Cardiac muscle cell (in vitro differentiated cells and primary cell): ENCODE results near the gene PCGF6. TPM values are rescaled to one million over a fixed set of nuclear protein-coding genes. Genes with fewer than 3 reads are reported as not detected.

ENCODE experiments used
- DNase-seq, 2 donors: peaks; one replicate each; pipeline versions ENCODE4 v3.0.0 to v3.0.0-alpha.2; 2010 to 2017; ENCODE audit warnings: low read depth in 1 of 2, low spot score in 1 of 2
- H3K27ac ChIP-seq: fragments of 200-600 bp; sonication (generic); 2 replicates; pipeline ENCODE4 v1.5.1; 2016
- H3K27me3 ChIP-seq: fragments of 200-600 bp; sonication (generic); 2 replicates; pipeline ENCODE4 v1.6.0; 2016; ENCODE audit warnings: control low read depth
- H3K36me3 ChIP-seq: fragments of 200-600 bp; sonication (generic); 2 replicates; pipeline ENCODE4 v1.5.1; 2016; ENCODE audit warnings: control low read depth
- H3K4me1 ChIP-seq: fragments of 200-600 bp; sonication (generic); 2 replicates; pipeline ENCODE4 v1.8.1; 2017; ENCODE audit warnings: low read depth, mild to moderate bottlenecking, mixed run types
- H3K4me3 ChIP-seq: fragments of 200-600 bp; sonication (generic); 2 replicates; pipeline ENCODE4 v1.5.1; 2016; ENCODE audit warnings: mild to moderate bottlenecking
- H3K9me3 ChIP-seq: fragments of 200-600 bp; sonication (generic); 2 replicates; pipeline ENCODE4 v1.5.1; 2017; ENCODE audit warnings: low read depth, mild to moderate bottlenecking, control low read depth
- CTCF ChIP-seq: IDR thresholded peaks from 2 replicates; pipeline ENCODE4 v1.5.1; 2012; ENCODE audit warnings: low read depth, mild to moderate bottlenecking, low read length
- polyA plus RNA-seq: library from polyadenylated mRNA; unstranded; fragments of >200 nt; fragmentation: Nextera tagmentation; extraction: Ambion mirVana; gene quantifications from 2 replicates; pipeline ENCODE4 v1.2.1, GENCODE V29; 2016
- total RNA-seq: library from RNA; depleted of rRNA; stranded (reverse); fragments of >200 nt; gene quantifications from 2 replicates; pipeline ENCODE4 v1.2.3, GENCODE V29; 2016

Gene PCGF6
- total and polyA plus RNA-seq, 2 experiments from 2014 or later = 14.7 to 21.4 TPM

DNA sequence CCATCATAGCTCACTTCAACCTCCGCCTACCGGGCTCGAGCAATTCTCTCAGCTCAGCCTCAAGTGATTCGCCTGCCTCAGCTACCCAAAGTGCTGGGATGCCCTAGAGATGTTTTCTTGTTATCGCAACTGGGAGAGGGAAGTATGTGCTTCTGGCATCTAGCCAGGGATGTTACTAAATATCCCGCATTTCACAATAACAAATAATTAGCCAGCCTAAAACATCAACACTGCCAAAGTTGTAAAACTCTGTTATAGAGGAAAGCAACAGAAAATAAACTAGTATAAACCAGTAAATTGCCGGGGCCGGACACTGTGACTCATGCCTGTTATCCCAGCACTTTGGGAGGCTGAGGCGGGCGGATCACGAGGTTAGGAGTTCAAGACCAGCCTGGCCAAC, 66.8 kb downstream of the PCGF6 start:
- Histone ChIP-seq H3K4me3 (no peak overlapping the region), H3K36me3 (no peaks in the 10 kb centered on the region), H3K27me3 (peaks cover 22% of the 10 kb centered on the region), H3K27ac (no peak overlapping the region), H3K4me1 (no peaks in the 10 kb centered on the region), H3K9me3 (no peaks in the 10 kb centered on the region)
- peak in 1 of 2 donors; percentile 91 for DNase-seq
- no peak for TF ChIP-seq CTCF

DNA sequence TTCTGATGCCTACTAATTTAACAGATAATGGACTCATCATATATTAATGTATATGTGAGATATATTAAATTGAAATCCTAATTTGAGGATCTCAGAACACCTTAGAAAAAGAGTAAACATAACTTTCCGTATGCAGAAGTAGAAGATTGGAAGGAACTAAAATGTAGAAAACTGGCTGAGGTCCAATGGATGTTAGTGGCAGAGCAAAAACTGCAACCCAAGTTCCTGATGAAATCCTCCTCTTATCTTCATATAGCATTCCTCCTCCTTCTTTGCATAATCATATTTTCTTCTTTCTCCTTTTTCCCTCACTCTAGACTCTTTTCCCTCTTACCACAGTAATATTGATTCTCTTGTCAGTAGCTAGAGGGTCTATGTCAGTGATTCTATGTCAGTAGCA, 68.0 kb downstream of the PCGF6 start:
- H3K27ac ChIP-seq = no peak overlapping the region
- no peaks in the 10 kb centered on the region for H3K4me1 ChIP-seq
- H3K36me3 ChIP-seq = no peaks in the 10 kb centered on the region
- peak in 1 of 2 donors; percentile 58 for DNase-seq
- H3K9me3 ChIP-seq = no peaks in the 10 kb centered on the region
- no peak for TF ChIP-seq CTCF
- no peak overlapping the region for H3K4me3 ChIP-seq
- H3K27me3 ChIP-seq = peaks cover 34% of the 10 kb centered on the region

- Histone ChIP-seq H3K9me3 (no peaks in the 10 kb centered on the region), H3K4me3 (no peak overlapping the region), H3K36me3 (no peaks in the 10 kb centered on the region), H3K4me1 (no peaks in the 10 kb centered on the region), H3K27me3 (peaks cover 46% of the 10 kb centered on the region), H3K27ac (no peak overlapping the region)
- DNase-seq = peak; percentile 38 to 81
- TF ChIP-seq CTCF = no peak
Observed at GRCh38 chr10:103281753-103282152, 69.2 kb downstream of the PCGF6 start.

- H3K27ac ChIP-seq = no peak overlapping the region
- H3K27me3 ChIP-seq = peaks cover 59% of the 10 kb centered on the region
- TF ChIP-seq CTCF = no peak
- no peaks in the 10 kb centered on the region for H3K4me1 ChIP-seq
- DNase-seq = no peak
- H3K4me3 ChIP-seq = no peak overlapping the region
- no peaks in the 10 kb centered on the region for H3K9me3 ChIP-seq
- H3K36me3 ChIP-seq = no peaks in the 10 kb centered on the region
Observed at GRCh38 chr10:103280506-103280905, 70.4 kb downstream of the PCGF6 start.

GRCh38 chr10:103280031-103280430, 70.9 kb downstream of the PCGF6 start:
- Histone ChIP-seq H3K36me3 (no peaks in the 10 kb centered on the region), H3K4me1 (no peaks in the 10 kb centered on the region), H3K4me3 (no peak overlapping the region), H3K9me3 (no peaks in the 10 kb centered on the region), H3K27me3 (peaks cover 63% of the 10 kb centered on the region), H3K27ac (no peak overlapping the region)
- TF ChIP-seq CTCF = no peak
- no peak for DNase-seq

GRCh38 chr10:103278862-103279298, 72.1 kb downstream of the PCGF6 start:
- DNase-seq = peak; percentile 71 to 86
- Histone ChIP-seq H3K9me3 (no peaks in the 10 kb centered on the region), H3K36me3 (no peaks in the 10 kb centered on the region), H3K27ac (no peak overlapping the region), H3K27me3 (peaks cover 75% of the 10 kb centered on the region), H3K4me3 (no peak overlapping the region), H3K4me1 (no peaks in the 10 kb centered on the region)
- TF ChIP-seq CTCF = no peak
